NCI-H748 treated with DMSO at 0.1 percent for 48 hours (cell line): ENCODE measurements around the gene HNRNPU.

ENCODE experiments used
- DNase-seq: peaks from one replicate; lab custom pipeline; 2025; lab: John Stamatoyannopoulos, UW

HNRNPU gene

GRCh38 chr1:244862699-244863490, 1.4 kb downstream of the HNRNPU start:
- DNase-seq = peak; percentile 56

- DNase-seq = no peak
These were observed 2.0 kb downstream of the HNRNPU start for GRCh38 chr1:244862354-244862698.

GRCh38 chr1:244861683-244862082, 2.7 kb downstream of the HNRNPU start:
- no peak for DNase-seq

- DNase-seq = no peak
These were observed 3.3 kb downstream of the HNRNPU start for GRCh38 chr1:244860914-244861610.

GRCh38 chr1:244860078-244860477, 4.3 kb downstream of the HNRNPU start:
- DNase-seq = no peak

GRCh38 chr1:244858357-244858756, 6.0 kb downstream of the HNRNPU start:
- no peak for DNase-seq

- DNase-seq = no peak
These were observed 6.6 kb downstream of the HNRNPU start for GRCh38 chr1:244857761-244858160.

- DNase-seq = no peak
These were observed 9.3 kb downstream of the HNRNPU start for GRCh38 chr1:244854865-244855578.

- no peak for DNase-seq
These were observed 10.2 kb downstream of the HNRNPU start for GRCh38 chr1:244854166-244854565.

- DNase-seq = no peak
These were observed 11.6 kb downstream of the HNRNPU start for GRCh38 chr1:244852694-244853093.

GRCh38 chr1:244851546-244852231, 12.7 kb downstream of the HNRNPU start:
- no peak for DNase-seq

GRCh38 chr1:244850896-244851295, 13.4 kb downstream of the HNRNPU start:
- no peak for DNase-seq

- DNase-seq = no peak
These were observed 14.1 kb downstream of the HNRNPU start for GRCh38 chr1:244850099-244850852.

GRCh38 chr1:244849189-244849866, 15.0 kb downstream of the HNRNPU start:
- no peak for DNase-seq

GRCh38 chr1:244846653-244847052, 17.7 kb downstream of the HNRNPU start:
- no peak for DNase-seq

GRCh38 chr1:244844155-244845121, 19.9 kb downstream of the HNRNPU start:
- DNase-seq = no peak

- no peak for DNase-seq
These were observed 21.0 kb downstream of the HNRNPU start for GRCh38 chr1:244843148-244843978.

- DNase-seq = no peak
These were observed 22.9 kb downstream of the HNRNPU start for GRCh38 chr1:244841273-244841927.
